H9 (cell line): ENCODE measurements around the gene SLC39A7. TPM values are rescaled to one million over a fixed set of nuclear protein-coding genes. Genes with fewer than 3 reads are reported as not detected.

Experiments used
- DNase-seq: peaks from one replicate; pipeline ENCODE4 v3.0.0-alpha.2; 2017
- H2AFZ ChIP-seq: one replicate; pipeline ENCODE4 v1.6.1; 2013; ENCODE audit warnings: mild to moderate bottlenecking, low read length, control low read depth, moderate library complexity
- H2AK5ac ChIP-seq: 2 replicates; pipeline ENCODE4 v1.6.1; 2013; ENCODE audit warnings: low read length, control low read depth, mixed read lengths; ENCODE audit not compliant: insufficient read length
- H2BK120ac ChIP-seq: one replicate; pipeline ENCODE4 v1.6.1; 2013; ENCODE audit warnings: low read depth, mild to moderate bottlenecking, low read length, control low read depth, inconsistent platforms; ENCODE audit not compliant: poor library complexity, severe bottlenecking
- H2BK12ac ChIP-seq: 2 replicates; pipeline ENCODE4 v1.6.1; 2013; ENCODE audit warnings: low read length, control low read depth, mixed read lengths, low read depth; ENCODE audit not compliant: insufficient read length
- H2BK15ac ChIP-seq: 2 replicates; pipeline ENCODE4 v1.6.1; 2013; ENCODE audit warnings: low read depth, low read length, control low read depth
- H2BK20ac ChIP-seq: one replicate; pipeline ENCODE4 v1.6.1; 2013; ENCODE audit warnings: low read depth, mild to moderate bottlenecking, low read length, control low read depth, inconsistent platforms; ENCODE audit not compliant: poor library complexity, severe bottlenecking
- H2BK5ac ChIP-seq: 2 replicates; pipeline ENCODE4 v1.6.1; 2013; ENCODE audit warnings: low read length, control low read depth, mixed read lengths; ENCODE audit not compliant: insufficient read length
- H3K14ac ChIP-seq: 2 replicates; pipeline ENCODE4 v1.6.1; 2013; ENCODE audit warnings: low read length, control low read depth; ENCODE audit not compliant: insufficient read depth
- H3K18ac ChIP-seq: 2 replicates; pipeline ENCODE4 v1.6.1; 2013; ENCODE audit warnings: low read depth, mild to moderate bottlenecking, mixed read lengths, low read length, control low read depth; ENCODE audit not compliant: insufficient read length
- H3K23ac ChIP-seq: 2 replicates; pipeline ENCODE4 v1.6.1; 2013; ENCODE audit warnings: low read length, control low read depth, mixed read lengths, low read depth; ENCODE audit not compliant: insufficient read length
- H3K23me2 ChIP-seq: 2 replicates; pipeline ENCODE4 v1.6.1; 2013; ENCODE audit warnings: low read depth, mild to moderate bottlenecking, mixed read lengths, low read length, control low read depth; ENCODE audit not compliant: insufficient read length, poor library complexity, severe bottlenecking
- H3K27ac ChIP-seq: 2 replicates; pipeline ENCODE4 v1.5.1; 2013; ENCODE audit warnings: low read length, control low read depth, mixed read lengths, low read depth; ENCODE audit not compliant: insufficient read length
- H3K27me3 ChIP-seq: 2 replicates; pipeline ENCODE4 v1.6.1; 2013; ENCODE audit warnings: low read length, control low read depth, inconsistent platforms; ENCODE audit not compliant: insufficient read depth
- H3K4ac ChIP-seq: 2 replicates; pipeline ENCODE4 v1.6.1; 2013; ENCODE audit warnings: low read depth, mild to moderate bottlenecking, control low read depth, inconsistent platforms, low read length, moderate library complexity
- H3K4me1 ChIP-seq: 2 replicates; pipeline ENCODE4 v1.6.1; 2013; ENCODE audit warnings: low read length, control low read depth, inconsistent platforms; ENCODE audit not compliant: insufficient read depth
- H3K4me2 ChIP-seq: 2 replicates; pipeline ENCODE4 v1.6.1; 2013; ENCODE audit warnings: low read length, control low read depth, mixed read lengths; ENCODE audit not compliant: insufficient read length, insufficient read depth
- H3K56ac ChIP-seq: 2 replicates; pipeline ENCODE4 v1.6.1; 2013; ENCODE audit warnings: low read depth, mild to moderate bottlenecking, mixed read lengths, low read length, control low read depth; ENCODE audit not compliant: insufficient read length
- H3K79me1 ChIP-seq: 2 replicates; pipeline ENCODE4 v1.6.1; 2013; ENCODE audit warnings: low read depth, mild to moderate bottlenecking, moderate library complexity, low read length, control low read depth, inconsistent platforms; ENCODE audit not compliant: insufficient read depth, poor library complexity, severe bottlenecking
- H3K79me2 ChIP-seq: 2 replicates; pipeline ENCODE4 v1.6.1; 2013; ENCODE audit warnings: low read length, control low read depth, inconsistent platforms; ENCODE audit not compliant: insufficient read depth
- H3K9ac ChIP-seq: 2 replicates; pipeline ENCODE4 v1.6.1; 2013; ENCODE audit warnings: low read length, control low read depth, mixed read lengths; ENCODE audit not compliant: insufficient read length; ENCODE audit errors: extremely low read depth
- H3K9me3 ChIP-seq: one replicate; pipeline ENCODE4 v1.6.1; 2013; ENCODE audit warnings: low read depth, low read length, inconsistent platforms; ENCODE audit not compliant: control insufficient read depth
- H3T11ph ChIP-seq: one replicate; pipeline ENCODE4 v1.6.1; 2013; ENCODE audit warnings: mild to moderate bottlenecking, low read length, control low read depth, inconsistent platforms
- H4K20me1 ChIP-seq: one replicate; pipeline ENCODE4 v1.6.1; 2013; ENCODE audit not compliant: control insufficient read depth, insufficient read length, insufficient read depth
- H4K5ac ChIP-seq: 2 replicates; pipeline ENCODE4 v1.6.1; 2013; ENCODE audit warnings: low read depth, mild to moderate bottlenecking, mixed read lengths, low read length, control low read depth; ENCODE audit not compliant: insufficient read length
- H4K8ac ChIP-seq: replicated peaks from 2 replicates; pipeline ENCODE4 v1.6.1; 2013; ENCODE audit warnings: low read length, control low read depth, mixed read lengths, low read depth; ENCODE audit not compliant: insufficient read length
- H4K91ac ChIP-seq: 2 replicates; pipeline ENCODE4 v1.6.1; 2013; ENCODE audit warnings: low read depth, mild to moderate bottlenecking, moderate library complexity, mixed read lengths, low read length, control low read depth; ENCODE audit not compliant: insufficient read length
- H3K27ac Mint-ChIP-seq, 3 experiments: 2 replicates in 2 of 3; 3 replicates in 1 of 3; pipeline ENCODE4 v1.8.0; 2020 to 2021; ENCODE audit warnings: mixed read lengths in 3 of 3, mild to moderate bottlenecking in 1 of 3, moderate library complexity in 1 of 3
- H3K27me3 Mint-ChIP-seq: 2 replicates; pipeline ENCODE4 v1.8.0; 2021; ENCODE audit warnings: low read depth, mild to moderate bottlenecking, moderate library complexity, mixed read lengths
- H3K36me3 Mint-ChIP-seq, 3 experiments: 2 replicates in 2 of 3; 3 replicates in 1 of 3; pipeline ENCODE4 v1.8.0; 2020 to 2021; ENCODE audit warnings: low read depth in 3 of 3, mixed read lengths in 3 of 3; ENCODE audit not compliant: insufficient read depth in 1 of 3
- H3K4me1 Mint-ChIP-seq, 2 experiments: 2 replicates each; pipeline ENCODE4 v1.8.0; 2020; ENCODE audit warnings: mixed read lengths in 2 of 2
- H3K4me3 Mint-ChIP-seq, 2 experiments: 2 replicates in 1 of 2; 3 replicates in 1 of 2; pipeline ENCODE4 v1.8.0; 2020 to 2021; ENCODE audit warnings: mild to moderate bottlenecking in 2 of 2, mixed read lengths in 2 of 2, moderate library complexity in 1 of 2
- H3K9me3 Mint-ChIP-seq, 2 experiments: 2 replicates in 1 of 2; 3 replicates in 1 of 2; pipeline ENCODE4 v1.8.0; 2020; ENCODE audit warnings: mild to moderate bottlenecking in 2 of 2, mixed read lengths in 2 of 2, moderate library complexity in 1 of 2
- WGBS: extraction: QIAGEN DNeasy Blood & Tissue Kit; methylation state at CpG from one replicate; pipeline ENCODE4 v1.1.7; 2013; ENCODE audit warnings: missing lambda C conversion rate, low lambda C conversion rate, mixed read lengths; ENCODE audit not compliant: insufficient read length; ENCODE audit errors: extremely low coverage; 5-methylcytosine and 5-hydroxymethylcytosine counted together
- total RNA-seq: library from RNA; stranded (reverse); gene quantifications from 2 replicates; pipeline ENCODE4 v1.2.1, GENCODE V29; 2021
- TF ChIP-seq, protein P1 (sequence below): fragments of 200-600 bp; sonication (generic); conservative IDR thresholded peaks from 3 replicates; pipeline ENCODE4 v1.8.0; 2021; ENCODE audit warnings: antibody characterized with exemption, mild to moderate bottlenecking

Gene SLC39A7
- total RNA-seq, 1 experiment from 2014 or later: 107 TPM

DNA sequence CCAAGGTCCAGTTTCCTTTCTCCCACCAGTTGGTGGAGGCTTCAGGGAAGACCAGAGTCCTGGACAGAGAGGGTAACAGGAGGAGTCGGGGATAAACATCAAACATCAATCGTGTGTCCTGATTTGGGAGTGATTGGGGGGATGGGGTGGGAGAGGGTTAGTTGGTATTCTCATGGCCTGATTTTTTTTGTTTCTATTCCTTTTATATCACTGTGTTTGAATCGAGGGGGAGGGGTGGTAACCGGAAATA is 3.4 kb downstream of the SLC39A7 start:
- Histone ChIP-seq H3K9ac (no peak overlapping the region), H2BK12ac (no peak overlapping the region), H3K23me2 (peaks cover 26% of the 10 kb centered on the region), H3K27ac (no peak overlapping the region), H3T11ph (no peak overlapping the region), H2BK20ac (no peak overlapping the region), H3K79me1 (no peaks in the 10 kb centered on the region), H2BK120ac (no peak overlapping the region), H3K79me2 (peaks cover 4% of the 10 kb centered on the region; the same call in 1 of the 2 replicates), H3K14ac (no peak overlapping the region), H4K91ac (no peak overlapping the region), H4K20me1 (no peaks in the 10 kb centered on the region), H2AK5ac (no peak overlapping the region), H4K8ac (no peak overlapping the region), H2BK5ac (no peak overlapping the region), H3K23ac (no peak overlapping the region), H3K56ac (no peak overlapping the region), H3K4ac (no peak overlapping the region), H4K5ac (no peak overlapping the region), H3K27me3 (peaks cover 23% of the 10 kb centered on the region; the same call in 1 of the 2 replicates), H3K18ac (no peak overlapping the region), H2BK15ac (no peak overlapping the region), H3K4me1 (peaks cover 15% of the 10 kb centered on the region; the same call in 1 of the 2 replicates), H2AFZ (no peak overlapping the region), H3K9me3 (no peaks in the 10 kb centered on the region), H3K4me2 (peak overlapping the region; percentile 9)
- TF ChIP-seq, protein P1, sequence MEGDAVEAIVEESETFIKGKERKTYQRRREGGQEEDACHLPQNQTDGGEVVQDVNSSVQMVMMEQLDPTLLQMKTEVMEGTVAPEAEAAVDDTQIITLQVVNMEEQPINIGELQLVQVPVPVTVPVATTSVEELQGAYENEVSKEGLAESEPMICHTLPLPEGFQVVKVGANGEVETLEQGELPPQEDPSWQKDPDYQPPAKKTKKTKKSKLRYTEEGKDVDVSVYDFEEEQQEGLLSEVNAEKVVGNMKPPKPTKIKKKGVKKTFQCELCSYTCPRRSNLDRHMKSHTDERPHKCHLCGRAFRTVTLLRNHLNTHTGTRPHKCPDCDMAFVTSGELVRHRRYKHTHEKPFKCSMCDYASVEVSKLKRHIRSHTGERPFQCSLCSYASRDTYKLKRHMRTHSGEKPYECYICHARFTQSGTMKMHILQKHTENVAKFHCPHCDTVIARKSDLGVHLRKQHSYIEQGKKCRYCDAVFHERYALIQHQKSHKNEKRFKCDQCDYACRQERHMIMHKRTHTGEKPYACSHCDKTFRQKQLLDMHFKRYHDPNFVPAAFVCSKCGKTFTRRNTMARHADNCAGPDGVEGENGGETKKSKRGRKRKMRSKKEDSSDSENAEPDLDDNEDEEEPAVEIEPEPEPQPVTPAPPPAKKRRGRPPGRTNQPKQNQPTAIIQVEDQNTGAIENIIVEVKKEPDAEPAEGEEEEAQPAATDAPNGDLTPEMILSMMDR: no peak
- Mint-ChIP-seq H3K27me3 (peaks cover 32% of the 10 kb centered on the region), H3K27ac (peak overlapping the region in 1 of 3 experiments; percentile 39; a peak in 2 of 7 replicates), H3K4me3 (peak overlapping the region; percentile 69 to 95), H3K36me3 (peaks cover 25 to 34% (median 29%) of the 10 kb centered on the region in 3 experiments), H3K9me3 (no peaks in the 10 kb centered on the region; a peak in 1 of 5 replicates), H3K4me1 (peaks cover 46 to 52% of the 10 kb centered on the region in 2 experiments)
- DNase-seq: no peak
- WGBS: no CpG with 5 or more reads among the region's 4 CpGs
